Adrenal gland (tissue), 5 donors: ENCODE results near the gene ADARB2.

Source experiments
- POLR2A ChIP-seq, 2 donors: fragments of 450-650 bp; IDR thresholded peaks; one replicate each; pipeline ENCODE4 v1.6.1; 2017; ENCODE audit warnings: antibody characterized with exemption in 2 of 2, mild to moderate bottlenecking in 2 of 2, moderate library complexity in 1 of 2
- TF ChIP-seq, protein P1 (sequence below), 6 experiments: fragments of 450-650 bp in 4 of 6; fragments of 200-600 bp in 2 of 6; sonication (generic) in 1 of 6; IDR thresholded peaks; 1 replicate in 5 of 6; 2 replicates in 1 of 6; pipeline versions ENCODE4 v1.5.1 to v1.8.0; 2016 to 2021; ENCODE audit warnings: antibody characterized with exemption in 6 of 6, mild to moderate bottlenecking in 2 of 6, moderate library complexity in 1 of 6
- donor health status: DM: no; HTN: no; CAD: no.

GRCh38 chr10:1191752-1192151, 545.6 kb downstream of the ADARB2 start:
- TF ChIP-seq, protein P1, sequence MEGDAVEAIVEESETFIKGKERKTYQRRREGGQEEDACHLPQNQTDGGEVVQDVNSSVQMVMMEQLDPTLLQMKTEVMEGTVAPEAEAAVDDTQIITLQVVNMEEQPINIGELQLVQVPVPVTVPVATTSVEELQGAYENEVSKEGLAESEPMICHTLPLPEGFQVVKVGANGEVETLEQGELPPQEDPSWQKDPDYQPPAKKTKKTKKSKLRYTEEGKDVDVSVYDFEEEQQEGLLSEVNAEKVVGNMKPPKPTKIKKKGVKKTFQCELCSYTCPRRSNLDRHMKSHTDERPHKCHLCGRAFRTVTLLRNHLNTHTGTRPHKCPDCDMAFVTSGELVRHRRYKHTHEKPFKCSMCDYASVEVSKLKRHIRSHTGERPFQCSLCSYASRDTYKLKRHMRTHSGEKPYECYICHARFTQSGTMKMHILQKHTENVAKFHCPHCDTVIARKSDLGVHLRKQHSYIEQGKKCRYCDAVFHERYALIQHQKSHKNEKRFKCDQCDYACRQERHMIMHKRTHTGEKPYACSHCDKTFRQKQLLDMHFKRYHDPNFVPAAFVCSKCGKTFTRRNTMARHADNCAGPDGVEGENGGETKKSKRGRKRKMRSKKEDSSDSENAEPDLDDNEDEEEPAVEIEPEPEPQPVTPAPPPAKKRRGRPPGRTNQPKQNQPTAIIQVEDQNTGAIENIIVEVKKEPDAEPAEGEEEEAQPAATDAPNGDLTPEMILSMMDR (IDR thresholded peaks at IDR 0.05) = no peak
- no peak for TF ChIP-seq POLR2A (IDR thresholded peaks at IDR 0.05)
